Measurements from ENCODE around the gene FERMT2. TPM values are rescaled to one million over a fixed set of nuclear protein-coding genes. Genes with fewer than 3 reads are reported as not detected.
A peak's percentile ranks its signal among the peaks of the same experiment; 100 is the strongest.

Gene FERMT2
- total and polyA plus RNA-seq, 4 donors: 109 to 162 (median 144) TPM

GRCh38 chr14:52888839-52889838, 61.7 kb downstream of the FERMT2 start:
- WGBS (ENCODE audit: insufficient coverage): 88% methylated on average over 1 of the region's 6 CpGs
- Histone ChIP-seq H3K36me3 (ENCODE audit: control insufficient read depth, insufficient read depth, low read length) (peaks cover 13% of the 10 kb centered on the region), H3K4me1 (ENCODE audit: control insufficient read depth, insufficient read depth, low read length) (no peaks in the 10 kb centered on the region), H3K27ac (ENCODE audit: low read depth, low read length) (no peak overlapping the region), H3K9me3 (ENCODE audit: control insufficient read depth, insufficient read depth, low read length) (no peaks in the 10 kb centered on the region), H3K27me3 (ENCODE audit: control insufficient read depth, insufficient read depth, low read length) (no peaks in the 10 kb centered on the region), H3K4me3 (ENCODE audit: low read depth, low read length) (no peak overlapping the region)
- no peak for DNase-seq (ENCODE audit: low read depth in 4 of 6, low spot score in 6 of 6)

- H3K27me3 ChIP-seq (ENCODE audit: control insufficient read depth, insufficient read depth, low read length): no peaks in the 10 kb centered on the region
- DNase-seq (ENCODE audit: low read depth in 4 of 6, low spot score in 6 of 6): no peak
Measured at GRCh38 chr14:52888159-52888558, 62.7 kb downstream of the FERMT2 start.

GRCh38 chr14:52885230-52885629, 65.6 kb downstream of the FERMT2 start:
- DNase-seq (ENCODE audit: low read depth in 4 of 6, low spot score in 6 of 6): no peak
- no peak overlapping the region for H3K4me3 ChIP-seq (ENCODE audit: low read depth, low read length)
- H3K27ac ChIP-seq (ENCODE audit: low read depth, low read length): no peak overlapping the region
- no peaks in the 10 kb centered on the region for H3K9me3 ChIP-seq (ENCODE audit: control insufficient read depth, insufficient read depth, low read length)
- H3K4me1 ChIP-seq (ENCODE audit: control insufficient read depth, insufficient read depth, low read length): no peaks in the 10 kb centered on the region
- no CpG with 5 or more reads among the region's 2 CpGs for WGBS (ENCODE audit: insufficient coverage)
- H3K36me3 ChIP-seq (ENCODE audit: control insufficient read depth, insufficient read depth, low read length): peaks cover 5% of the 10 kb centered on the region
- no peaks in the 10 kb centered on the region for H3K27me3 ChIP-seq (ENCODE audit: control insufficient read depth, insufficient read depth, low read length)

More at GRCh38 chr14:52888159-52888558, 62.7 kb downstream of the FERMT2 start:
- Histone ChIP-seq H3K27ac (ENCODE audit: low read depth, low read length) (no peak overlapping the region), H3K9me3 (ENCODE audit: control insufficient read depth, insufficient read depth, low read length) (no peaks in the 10 kb centered on the region), H3K4me3 (ENCODE audit: low read depth, low read length) (no peak overlapping the region), H3K4me1 (ENCODE audit: control insufficient read depth, insufficient read depth, low read length) (no peaks in the 10 kb centered on the region), H3K36me3 (ENCODE audit: control insufficient read depth, insufficient read depth, low read length) (peaks cover 13% of the 10 kb centered on the region)
- WGBS (ENCODE audit: insufficient coverage): no CpG with 5 or more reads among the region's 4 CpGs

- Histone ChIP-seq H3K4me3 (ENCODE audit: low read depth, low read length) (no peak overlapping the region), H3K4me1 (ENCODE audit: control insufficient read depth, insufficient read depth, low read length) (no peaks in the 10 kb centered on the region), H3K36me3 (ENCODE audit: control insufficient read depth, insufficient read depth, low read length) (peaks cover 6% of the 10 kb centered on the region), H3K9me3 (ENCODE audit: control insufficient read depth, insufficient read depth, low read length) (no peaks in the 10 kb centered on the region), H3K27ac (ENCODE audit: low read depth, low read length) (no peak overlapping the region), H3K27me3 (ENCODE audit: control insufficient read depth, insufficient read depth, low read length) (no peaks in the 10 kb centered on the region)
- WGBS (ENCODE audit: insufficient coverage): 83% methylated on average over 3 of the region's 5 CpGs
- no peak for DNase-seq (ENCODE audit: low read depth in 4 of 6, low spot score in 6 of 6)
Measured at GRCh38 chr14:52883658-52884057, 67.2 kb downstream of the FERMT2 start.

- DNase-seq (ENCODE audit: low read depth in 4 of 6, low spot score in 6 of 6): no peak
- no peak overlapping the region for H3K27ac ChIP-seq (ENCODE audit: low read depth, low read length)
- peaks cover 6% of the 10 kb centered on the region for H3K36me3 ChIP-seq (ENCODE audit: control insufficient read depth, insufficient read depth, low read length)
- WGBS (ENCODE audit: insufficient coverage): 80% methylated on average over 5 of the region's 6 CpGs
- H3K9me3 ChIP-seq (ENCODE audit: control insufficient read depth, insufficient read depth, low read length): no peaks in the 10 kb centered on the region
- H3K4me3 ChIP-seq (ENCODE audit: low read depth, low read length): no peak overlapping the region
- no peaks in the 10 kb centered on the region for H3K27me3 ChIP-seq (ENCODE audit: control insufficient read depth, insufficient read depth, low read length)
- H3K4me1 ChIP-seq (ENCODE audit: control insufficient read depth, insufficient read depth, low read length): no peaks in the 10 kb centered on the region
Measured at GRCh38 chr14:52882824-52883223, 68.0 kb downstream of the FERMT2 start.

GRCh38 chr14:52879958-52880357, 70.9 kb downstream of the FERMT2 start:
- Histone ChIP-seq H3K9me3 (ENCODE audit: control insufficient read depth, insufficient read depth, low read length) (no peaks in the 10 kb centered on the region), H3K36me3 (ENCODE audit: control insufficient read depth, insufficient read depth, low read length) (peaks cover 4% of the 10 kb centered on the region), H3K27me3 (ENCODE audit: control insufficient read depth, insufficient read depth, low read length) (no peaks in the 10 kb centered on the region), H3K27ac (ENCODE audit: low read depth, low read length) (no peak overlapping the region), H3K4me1 (ENCODE audit: control insufficient read depth, insufficient read depth, low read length) (no peaks in the 10 kb centered on the region), H3K4me3 (ENCODE audit: low read depth, low read length) (no peak overlapping the region)
- no peak for DNase-seq (ENCODE audit: low read depth in 4 of 6, low spot score in 6 of 6)
- 97% methylated on average over 3 of the region's 5 CpGs for WGBS (ENCODE audit: insufficient coverage)

GRCh38 chr14:52878946-52879345, 71.9 kb downstream of the FERMT2 start:
- WGBS (ENCODE audit: insufficient coverage): no CpG with 5 or more reads among the region's 3 CpGs
- Histone ChIP-seq H3K27ac (ENCODE audit: low read depth, low read length) (no peak overlapping the region), H3K36me3 (ENCODE audit: control insufficient read depth, insufficient read depth, low read length) (peaks cover 4% of the 10 kb centered on the region), H3K9me3 (ENCODE audit: control insufficient read depth, insufficient read depth, low read length) (no peaks in the 10 kb centered on the region), H3K27me3 (ENCODE audit: control insufficient read depth, insufficient read depth, low read length) (no peaks in the 10 kb centered on the region), H3K4me3 (ENCODE audit: low read depth, low read length) (no peak overlapping the region), H3K4me1 (ENCODE audit: control insufficient read depth, insufficient read depth, low read length) (no peaks in the 10 kb centered on the region)
- no peak for DNase-seq (ENCODE audit: low read depth in 4 of 6, low spot score in 6 of 6)

- no peak overlapping the region for H3K27ac ChIP-seq (ENCODE audit: low read depth, low read length)
- WGBS (ENCODE audit: insufficient coverage): 100% methylated on average over 1 of the region's 3 CpGs
- no peaks in the 10 kb centered on the region for H3K9me3 ChIP-seq (ENCODE audit: control insufficient read depth, insufficient read depth, low read length)
- H3K4me1 ChIP-seq (ENCODE audit: control insufficient read depth, insufficient read depth, low read length): no peaks in the 10 kb centered on the region
- H3K4me3 ChIP-seq (ENCODE audit: low read depth, low read length): no peak overlapping the region
- DNase-seq (ENCODE audit: low read depth in 4 of 6, low spot score in 6 of 6): peak in 1 of 6 donors; percentile 8
- peaks cover 4% of the 10 kb centered on the region for H3K36me3 ChIP-seq (ENCODE audit: control insufficient read depth, insufficient read depth, low read length)
- no peaks in the 10 kb centered on the region for H3K27me3 ChIP-seq (ENCODE audit: control insufficient read depth, insufficient read depth, low read length)
Measured at GRCh38 chr14:52878469-52878868, 72.4 kb downstream of the FERMT2 start.

GRCh38 chr14:52877628-52878027, 73.2 kb downstream of the FERMT2 start:
- H3K27me3 ChIP-seq (ENCODE audit: control insufficient read depth, insufficient read depth, low read length): no peaks in the 10 kb centered on the region
- peaks cover 4% of the 10 kb centered on the region for H3K36me3 ChIP-seq (ENCODE audit: control insufficient read depth, insufficient read depth, low read length)
- no peaks in the 10 kb centered on the region for H3K9me3 ChIP-seq (ENCODE audit: control insufficient read depth, insufficient read depth, low read length)
- no CpG with 5 or more reads among the region's 2 CpGs for WGBS (ENCODE audit: insufficient coverage)
- no peaks in the 10 kb centered on the region for H3K4me1 ChIP-seq (ENCODE audit: control insufficient read depth, insufficient read depth, low read length)
- no peak for DNase-seq (ENCODE audit: low read depth in 4 of 6, low spot score in 6 of 6)
- H3K4me3 ChIP-seq (ENCODE audit: low read depth, low read length): no peak overlapping the region
- H3K27ac ChIP-seq (ENCODE audit: low read depth, low read length): no peak overlapping the region

- no peak overlapping the region for H3K4me3 ChIP-seq (ENCODE audit: low read depth, low read length)
Measured at GRCh38 chr14:52876806-52877205, 74.0 kb downstream of the FERMT2 start.

More at GRCh38 chr14:52876806-52877205, 74.0 kb downstream of the FERMT2 start:
- H3K36me3 ChIP-seq (ENCODE audit: control insufficient read depth, insufficient read depth, low read length): peaks cover 10% of the 10 kb centered on the region
- no peaks in the 10 kb centered on the region for H3K27me3 ChIP-seq (ENCODE audit: control insufficient read depth, insufficient read depth, low read length)
- no CpG with 5 or more reads among the region's 2 CpGs for WGBS (ENCODE audit: insufficient coverage)
- no peaks in the 10 kb centered on the region for H3K4me1 ChIP-seq (ENCODE audit: control insufficient read depth, insufficient read depth, low read length)
- no peaks in the 10 kb centered on the region for H3K9me3 ChIP-seq (ENCODE audit: control insufficient read depth, insufficient read depth, low read length)
- DNase-seq (ENCODE audit: low read depth in 4 of 6, low spot score in 6 of 6): no peak
- H3K27ac ChIP-seq (ENCODE audit: low read depth, low read length): no peak overlapping the region
